ENCODE data around the gene COL13A1. TPM values are rescaled to one million over a fixed set of nuclear protein-coding genes. Genes with fewer than 3 reads are reported as not detected.

Gene COL13A1
- total and polyA plus RNA-seq, 2 donors: 0.19 to 0.96 TPM

GRCh38 chr10:69800109-69800508 is 1.6 kb upstream of the COL13A1 start:
- 57% methylated on average over 3 of the region's 3 CpGs for WGBS
- no peak overlapping the region for H3K27ac ChIP-seq (ENCODE audit: low read depth in 1 of 2, low read length in 1 of 2)
- no peaks in the 10 kb centered on the region for H3K36me3 ChIP-seq (ENCODE audit: control insufficient read depth in 2 of 2, insufficient read depth in 2 of 2, low read length in 1 of 2)
- H3K27me3 ChIP-seq (ENCODE audit: control insufficient read depth in 2 of 2, insufficient read depth in 1 of 2, low read length in 1 of 2): peaks cover 26 to 62% of the 10 kb centered on the region in 2 donors
- peaks cover 0 to 11% of the 10 kb centered on the region in 2 donors for H3K9me3 ChIP-seq (ENCODE audit: control insufficient read depth in 2 of 2, insufficient read depth in 1 of 2, low read length in 1 of 2)
- peaks cover 11 to 45% of the 10 kb centered on the region in 2 donors for H3K4me1 ChIP-seq (ENCODE audit: control insufficient read depth in 2 of 2, insufficient read depth in 2 of 2, low read length in 2 of 2)
- H3K4me3 ChIP-seq (ENCODE audit: low read length in 2 of 2): no peak overlapping the region
- DNase-seq (ENCODE audit: low read depth in 6 of 9, low spot score in 9 of 9): peak in 1 of 9 donors; percentile 37

- WGBS: 88% methylated on average over 2 of the region's 2 CpGs
- peaks cover 26 to 67% of the 10 kb centered on the region in 2 donors for H3K27me3 ChIP-seq (ENCODE audit: control insufficient read depth in 2 of 2, insufficient read depth in 1 of 2, low read length in 1 of 2)
- H3K36me3 ChIP-seq (ENCODE audit: control insufficient read depth in 2 of 2, insufficient read depth in 2 of 2, low read length in 1 of 2): no peaks in the 10 kb centered on the region
- DNase-seq (ENCODE audit: low read depth in 6 of 9, low spot score in 9 of 9): no peak
- no peak overlapping the region for H3K4me3 ChIP-seq (ENCODE audit: low read length in 2 of 2)
- H3K27ac ChIP-seq (ENCODE audit: low read depth in 1 of 2, low read length in 1 of 2): no peak overlapping the region
- H3K4me1 ChIP-seq (ENCODE audit: control insufficient read depth in 2 of 2, insufficient read depth in 2 of 2, low read length in 2 of 2): peaks cover 11 to 45% of the 10 kb centered on the region in 2 donors
- peaks cover 0 to 11% of the 10 kb centered on the region in 2 donors for H3K9me3 ChIP-seq (ENCODE audit: control insufficient read depth in 2 of 2, insufficient read depth in 1 of 2, low read length in 1 of 2)
These were observed 1.0 kb upstream of the COL13A1 start for GRCh38 chr10:69800665-69801064.

- peak in 7 of 9 donors; percentile 38 to 80 (median 62) for DNase-seq (ENCODE audit: low read depth in 6 of 9, low spot score in 9 of 9)
- no peaks in the 10 kb centered on the region for H3K36me3 ChIP-seq (ENCODE audit: control insufficient read depth in 2 of 2, insufficient read depth in 2 of 2, low read length in 1 of 2)
- H3K9me3 ChIP-seq (ENCODE audit: control insufficient read depth in 2 of 2, insufficient read depth in 1 of 2, low read length in 1 of 2): peaks cover 0 to 9% of the 10 kb centered on the region in 2 donors
- H3K27ac ChIP-seq (ENCODE audit: low read depth in 1 of 2, low read length in 1 of 2): no peak overlapping the region
- H3K4me3 ChIP-seq (ENCODE audit: low read length in 2 of 2): no peak overlapping the region
- H3K4me1 ChIP-seq (ENCODE audit: control insufficient read depth in 2 of 2, insufficient read depth in 2 of 2, low read length in 2 of 2): peaks cover 11 to 45% of the 10 kb centered on the region in 2 donors
- H3K27me3 ChIP-seq (ENCODE audit: control insufficient read depth in 2 of 2, insufficient read depth in 1 of 2, low read length in 1 of 2): peaks cover 26 to 69% of the 10 kb centered on the region in 2 donors
- WGBS: 15% methylated on average over 8 of the region's 8 CpGs
These were observed 642 bp upstream of the COL13A1 start for GRCh38 chr10:69801094-69801433.

GRCh38 chr10:69802424-69803161 is 887 bp downstream of the COL13A1 start:
- H3K27ac ChIP-seq (ENCODE audit: low read depth in 1 of 2, low read length in 1 of 2): no peak overlapping the region
- WGBS: 2% methylated on average over 80 of the region's 80 CpGs
- H3K36me3 ChIP-seq (ENCODE audit: control insufficient read depth in 2 of 2, insufficient read depth in 2 of 2, low read length in 1 of 2): no peaks in the 10 kb centered on the region
- peaks cover 11 to 45% of the 10 kb centered on the region in 2 donors for H3K4me1 ChIP-seq (ENCODE audit: control insufficient read depth in 2 of 2, insufficient read depth in 2 of 2, low read length in 2 of 2)
- H3K27me3 ChIP-seq (ENCODE audit: control insufficient read depth in 2 of 2, insufficient read depth in 1 of 2, low read length in 1 of 2): peaks cover 26 to 64% of the 10 kb centered on the region in 2 donors
- H3K9me3 ChIP-seq (ENCODE audit: control insufficient read depth in 2 of 2, insufficient read depth in 1 of 2, low read length in 1 of 2): peaks cover 0 to 4% of the 10 kb centered on the region in 2 donors
- DNase-seq (ENCODE audit: low read depth in 6 of 9, low spot score in 9 of 9): peak in 1 of 9 donors; percentile 40
- peak overlapping the region in 1 of 2 donors; percentile 20 for H3K4me3 ChIP-seq (ENCODE audit: low read length in 2 of 2)

- H3K27me3 ChIP-seq (ENCODE audit: control insufficient read depth in 2 of 2, insufficient read depth in 1 of 2, low read length in 1 of 2): peaks cover 26 to 58% of the 10 kb centered on the region in 2 donors
- no peak overlapping the region for H3K27ac ChIP-seq (ENCODE audit: low read depth in 1 of 2, low read length in 1 of 2)
- H3K9me3 ChIP-seq (ENCODE audit: control insufficient read depth in 2 of 2, insufficient read depth in 1 of 2, low read length in 1 of 2): peaks cover 0 to 4% of the 10 kb centered on the region in 2 donors
- H3K4me3 ChIP-seq (ENCODE audit: low read length in 2 of 2): no peak overlapping the region
- H3K4me1 ChIP-seq (ENCODE audit: control insufficient read depth in 2 of 2, insufficient read depth in 2 of 2, low read length in 2 of 2): peaks cover 11 to 39% of the 10 kb centered on the region in 2 donors
- 95% methylated on average over 7 of the region's 7 CpGs for WGBS
- no peaks in the 10 kb centered on the region for H3K36me3 ChIP-seq (ENCODE audit: control insufficient read depth in 2 of 2, insufficient read depth in 2 of 2, low read length in 1 of 2)
- DNase-seq (ENCODE audit: low read depth in 6 of 9, low spot score in 9 of 9): no peak
These were observed 2.1 kb downstream of the COL13A1 start for GRCh38 chr10:69803809-69804208.

GRCh38 chr10:69804775-69805174 is 3.1 kb downstream of the COL13A1 start:
- peaks cover 25 to 57% of the 10 kb centered on the region in 2 donors for H3K27me3 ChIP-seq (ENCODE audit: control insufficient read depth in 2 of 2, insufficient read depth in 1 of 2, low read length in 1 of 2)
- peaks cover 0 to 4% of the 10 kb centered on the region in 2 donors for H3K9me3 ChIP-seq (ENCODE audit: control insufficient read depth in 2 of 2, insufficient read depth in 1 of 2, low read length in 1 of 2)
- no peak overlapping the region for H3K4me3 ChIP-seq (ENCODE audit: low read length in 2 of 2)
- WGBS: 98% methylated on average over 6 of the region's 6 CpGs
- H3K4me1 ChIP-seq (ENCODE audit: control insufficient read depth in 2 of 2, insufficient read depth in 2 of 2, low read length in 2 of 2): peaks cover 11 to 34% of the 10 kb centered on the region in 2 donors
- no peak overlapping the region for H3K27ac ChIP-seq (ENCODE audit: low read depth in 1 of 2, low read length in 1 of 2)
- no peak for DNase-seq (ENCODE audit: low read depth in 6 of 9, low spot score in 9 of 9)
- no peaks in the 10 kb centered on the region for H3K36me3 ChIP-seq (ENCODE audit: control insufficient read depth in 2 of 2, insufficient read depth in 2 of 2, low read length in 1 of 2)

- Histone ChIP-seq H3K36me3 (ENCODE audit: control insufficient read depth in 2 of 2, insufficient read depth in 2 of 2, low read length in 1 of 2) (no peaks in the 10 kb centered on the region), H3K9me3 (ENCODE audit: control insufficient read depth in 2 of 2, insufficient read depth in 1 of 2, low read length in 1 of 2) (peaks cover 0 to 4% of the 10 kb centered on the region in 2 donors), H3K27ac (ENCODE audit: low read depth in 1 of 2, low read length in 1 of 2) (no peak overlapping the region), H3K27me3 (ENCODE audit: control insufficient read depth in 2 of 2, insufficient read depth in 1 of 2, low read length in 1 of 2) (peaks cover 13 to 34% of the 10 kb centered on the region in 2 donors), H3K4me3 (ENCODE audit: low read length in 2 of 2) (no peak overlapping the region), H3K4me1 (ENCODE audit: control insufficient read depth in 2 of 2, insufficient read depth in 2 of 2, low read length in 2 of 2) (peaks cover 6 to 29% of the 10 kb centered on the region in 2 donors)
- WGBS: 96% methylated on average over 2 of the region's 2 CpGs
- no peak for DNase-seq (ENCODE audit: low read depth in 6 of 9, low spot score in 9 of 9)
These were observed 5.4 kb downstream of the COL13A1 start for GRCh38 chr10:69807122-69807521.

GRCh38 chr10:69807696-69808095 is 6.0 kb downstream of the COL13A1 start:
- no peak overlapping the region for H3K4me3 ChIP-seq (ENCODE audit: low read length in 2 of 2)
- no peak for DNase-seq (ENCODE audit: low read depth in 6 of 9, low spot score in 9 of 9)
- peaks cover under 1 to 28% of the 10 kb centered on the region in 2 donors for H3K4me1 ChIP-seq (ENCODE audit: control insufficient read depth in 2 of 2, insufficient read depth in 2 of 2, low read length in 2 of 2)
- peaks cover 8 to 28% of the 10 kb centered on the region in 2 donors for H3K27me3 ChIP-seq (ENCODE audit: control insufficient read depth in 2 of 2, insufficient read depth in 1 of 2, low read length in 1 of 2)
- H3K27ac ChIP-seq (ENCODE audit: low read depth in 1 of 2, low read length in 1 of 2): no peak overlapping the region
- no peaks in the 10 kb centered on the region for H3K36me3 ChIP-seq (ENCODE audit: control insufficient read depth in 2 of 2, insufficient read depth in 2 of 2, low read length in 1 of 2)
- H3K9me3 ChIP-seq (ENCODE audit: control insufficient read depth in 2 of 2, insufficient read depth in 1 of 2, low read length in 1 of 2): peaks cover 0 to 1% of the 10 kb centered on the region in 2 donors
- 91% methylated on average over 2 of the region's 2 CpGs for WGBS

- Histone ChIP-seq H3K27me3 (ENCODE audit: control insufficient read depth in 2 of 2, insufficient read depth in 1 of 2, low read length in 1 of 2) (peaks cover 0 to 12% of the 10 kb centered on the region in 2 donors), H3K36me3 (ENCODE audit: control insufficient read depth in 2 of 2, insufficient read depth in 2 of 2, low read length in 1 of 2) (no peaks in the 10 kb centered on the region), H3K4me1 (ENCODE audit: control insufficient read depth in 2 of 2, insufficient read depth in 2 of 2, low read length in 2 of 2) (peaks cover 0 to 29% of the 10 kb centered on the region in 2 donors), H3K9me3 (ENCODE audit: control insufficient read depth in 2 of 2, insufficient read depth in 1 of 2, low read length in 1 of 2) (no peaks in the 10 kb centered on the region), H3K27ac (ENCODE audit: low read depth in 1 of 2, low read length in 1 of 2) (no peak overlapping the region), H3K4me3 (ENCODE audit: low read length in 2 of 2) (no peak overlapping the region)
- no peak for DNase-seq (ENCODE audit: low read depth in 6 of 9, low spot score in 9 of 9)
- 58% methylated on average over 1 of the region's 1 CpG for WGBS
These were observed 7.6 kb downstream of the COL13A1 start for GRCh38 chr10:69809318-69809717.

Measured in thymus (tissue), 11 donors.